ENCODE measurements around the gene SLC28A2. TPM values are rescaled to one million over a fixed set of nuclear protein-coding genes. Genes with fewer than 3 reads are reported as not detected.
"Not testable (repeated sequence)": the region's sequence is repeated elsewhere in the genome, so short reads cannot be mapped to it uniquely, and the experiment has no call there.

Gene SLC28A2
- polyA plus RNA-seq, 3 donors, result not detected

- Mint-ChIP-seq H3K9me3 (peaks cover 0 to 7% (median 2%) of the 10 kb centered on the region in 7 donors), H3K4me1 (no peaks in the 10 kb centered on the region), H3K27ac (no peak overlapping the region), H3K4me3 (no peak overlapping the region), H3K36me3 (no peaks in the 10 kb centered on the region), H3K27me3 (ENCODE audit: low read depth in 3 of 3) (peaks cover 8 to 16% (median 11%) of the 10 kb centered on the region in 3 donors)
- H3K4me3 ChIP-seq (replicated peaks in 1 of 3; ENCODE audit: low read depth in 2 of 3, low read length in 3 of 3), result no peak overlapping the region
- TF ChIP-seq CTCF (IDR thresholded peaks at IDR 0.05), result no peak
- no peaks in the 10 kb centered on the region for H3K9me3 ChIP-seq (replicated peaks in 1 of 2; ENCODE audit: control insufficient read depth in 1 of 2, insufficient read depth in 1 of 2, low read length in 2 of 2)
- no peak for DNase-seq
- no peak overlapping the region for H2AFZ ChIP-seq (ENCODE audit: insufficient read depth, low read depth, low read length, poor library complexity, severe bottlenecking)
- no peak overlapping the region for H3K27ac ChIP-seq (ENCODE audit: low read depth in 1 of 2, low read length in 2 of 2)
- no peak overlapping the region for H3K4me2 ChIP-seq (replicated peaks; ENCODE audit: extremely low read depth, low read length, poor library complexity, severe bottlenecking)
- H3K4me1 ChIP-seq (ENCODE audit: control insufficient read depth in 1 of 2, insufficient read depth in 2 of 2, low read length in 2 of 2), result no peaks in the 10 kb centered on the region
- 77% methylated on average over 1 of the region's 6 CpGs for WGBS (ENCODE audit: insufficient coverage)
- H3K36me3 ChIP-seq (replicated peaks in 1 of 2; ENCODE audit: control insufficient read depth in 1 of 2, insufficient read depth in 2 of 2, low read length in 2 of 2), result no peaks in the 10 kb centered on the region
- no peaks in the 10 kb centered on the region for H3K27me3 ChIP-seq (ENCODE audit: control insufficient read depth in 2 of 2, insufficient read depth in 2 of 2, low read length in 2 of 2)
- intact Hi-C loops (cut with micrococcal nuclease), result loop anchor here in 1 of 2 donors (10.0 kb wide), 1 partner anchor 106 kb away; no protein-coding TSS in a partner anchor
- H3K9ac ChIP-seq (ENCODE audit: insufficient read depth, low read length, poor library complexity, severe bottlenecking), result no peak overlapping the region
- no peaks in the 10 kb centered on the region for H3K79me2 ChIP-seq (ENCODE audit: insufficient read depth, low read length)
- no peaks in the 10 kb centered on the region for H4K20me1 ChIP-seq (ENCODE audit: insufficient read depth, low read length)
Observed at GRCh38 chr15:45288947-45289346, 36.9 kb downstream of the SLC28A2 start.

- no peak for DNase-seq
- Histone ChIP-seq H3K4me1 (ENCODE audit: control insufficient read depth in 1 of 2, insufficient read depth in 2 of 2, low read length in 2 of 2) (no peaks in the 10 kb centered on the region), H3K27me3 (ENCODE audit: control insufficient read depth in 2 of 2, insufficient read depth in 2 of 2, low read length in 2 of 2) (no peaks in the 10 kb centered on the region), H3K4me2 (replicated peaks; ENCODE audit: extremely low read depth, low read length, poor library complexity, severe bottlenecking) (no peak overlapping the region), H3K9ac (ENCODE audit: insufficient read depth, low read length, poor library complexity, severe bottlenecking) (no peak overlapping the region), H3K9me3 (replicated peaks in 1 of 2; ENCODE audit: control insufficient read depth in 1 of 2, insufficient read depth in 1 of 2, low read length in 2 of 2) (no peaks in the 10 kb centered on the region), H3K27ac (ENCODE audit: low read depth in 1 of 2, low read length in 2 of 2) (no peak overlapping the region), H2AFZ (ENCODE audit: insufficient read depth, low read depth, low read length, poor library complexity, severe bottlenecking) (no peak overlapping the region), H3K36me3 (replicated peaks in 1 of 2; ENCODE audit: control insufficient read depth in 1 of 2, insufficient read depth in 2 of 2, low read length in 2 of 2) (no peaks in the 10 kb centered on the region), H4K20me1 (ENCODE audit: insufficient read depth, low read length) (no peaks in the 10 kb centered on the region), H3K79me2 (ENCODE audit: insufficient read depth, low read length) (no peaks in the 10 kb centered on the region), H3K4me3 (replicated peaks in 1 of 3; ENCODE audit: low read depth in 2 of 3, low read length in 3 of 3) (no peak overlapping the region)
- no peak overlapping the region for H3K4me3 Mint-ChIP-seq
- no peaks in the 10 kb centered on the region for H3K36me3 Mint-ChIP-seq
- 100% methylated on average over 3 of the region's 9 CpGs for WGBS (ENCODE audit: insufficient coverage)
- TF ChIP-seq CTCF (IDR thresholded peaks at IDR 0.05), result no peak
- H3K4me1 Mint-ChIP-seq, result no peaks in the 10 kb centered on the region
- peaks cover 4 to 15% (median 11%) of the 10 kb centered on the region in 7 donors for H3K9me3 Mint-ChIP-seq
- intact Hi-C loops (cut with micrococcal nuclease), result no loop called here
- H3K27me3 Mint-ChIP-seq (ENCODE audit: low read depth in 3 of 3), result peaks cover 0 to 8% (median 4%) of the 10 kb centered on the region in 3 donors
- H3K27ac Mint-ChIP-seq, result no peak overlapping the region
Observed at GRCh38 chr15:45291822-45292582, 40.0 kb downstream of the SLC28A2 start.

- DNase-seq; H3K36me3 ChIP-seq (replicated peaks in 1 of 2; ENCODE audit: control insufficient read depth in 1 of 2, insufficient read depth in 2 of 2, low read length in 2 of 2); H3K4me3 Mint-ChIP-seq; H3K27ac Mint-ChIP-seq; H3K27me3 ChIP-seq (ENCODE audit: control insufficient read depth in 2 of 2, insufficient read depth in 2 of 2, low read length in 2 of 2); intact Hi-C loops (cut with micrococcal nuclease); H3K4me1 Mint-ChIP-seq; H3K27me3 Mint-ChIP-seq (ENCODE audit: low read depth in 3 of 3); H3K4me1 ChIP-seq (ENCODE audit: control insufficient read depth in 1 of 2, insufficient read depth in 2 of 2, low read length in 2 of 2); H3K4me2 ChIP-seq (replicated peaks; ENCODE audit: extremely low read depth, low read length, poor library complexity, severe bottlenecking); H3K79me2 ChIP-seq (ENCODE audit: insufficient read depth, low read length); H3K36me3 Mint-ChIP-seq; H2AFZ ChIP-seq (ENCODE audit: insufficient read depth, low read depth, low read length, poor library complexity, severe bottlenecking); H3K27ac ChIP-seq (ENCODE audit: low read depth in 1 of 2, low read length in 2 of 2); H3K4me3 ChIP-seq (replicated peaks in 1 of 3; ENCODE audit: low read depth in 2 of 3, low read length in 3 of 3); H3K9ac ChIP-seq (ENCODE audit: insufficient read depth, low read length, poor library complexity, severe bottlenecking); H4K20me1 ChIP-seq (ENCODE audit: insufficient read depth, low read length): not testable (repeated sequence)
- peaks cover 11 to 28% (median 23%) of the 10 kb centered on the region in 7 donors for H3K9me3 Mint-ChIP-seq
- 97% methylated on average over 5 of the region's 27 CpGs for WGBS (ENCODE audit: insufficient coverage)
- H3K9me3 ChIP-seq (replicated peaks in 1 of 2; ENCODE audit: control insufficient read depth in 1 of 2, insufficient read depth in 1 of 2, low read length in 2 of 2), result peaks cover 7 to 11% of the 10 kb centered on the region in 2 donors
Observed at GRCh38 chr15:45293326-45293725, 41.3 kb downstream of the SLC28A2 start.
